GM12872 (cell line): ENCODE data around the gene KDM2A.

Experiments used
- TF ChIP-seq, protein P1 (sequence below): IDR thresholded peaks from 3 replicates; pipeline ENCODE4 v1.5.1; 2011; ENCODE audit warnings: low read depth, mild to moderate bottlenecking, low read length, moderate library complexity; ENCODE audit not compliant: insufficient read depth

KDM2A gene

DNA sequence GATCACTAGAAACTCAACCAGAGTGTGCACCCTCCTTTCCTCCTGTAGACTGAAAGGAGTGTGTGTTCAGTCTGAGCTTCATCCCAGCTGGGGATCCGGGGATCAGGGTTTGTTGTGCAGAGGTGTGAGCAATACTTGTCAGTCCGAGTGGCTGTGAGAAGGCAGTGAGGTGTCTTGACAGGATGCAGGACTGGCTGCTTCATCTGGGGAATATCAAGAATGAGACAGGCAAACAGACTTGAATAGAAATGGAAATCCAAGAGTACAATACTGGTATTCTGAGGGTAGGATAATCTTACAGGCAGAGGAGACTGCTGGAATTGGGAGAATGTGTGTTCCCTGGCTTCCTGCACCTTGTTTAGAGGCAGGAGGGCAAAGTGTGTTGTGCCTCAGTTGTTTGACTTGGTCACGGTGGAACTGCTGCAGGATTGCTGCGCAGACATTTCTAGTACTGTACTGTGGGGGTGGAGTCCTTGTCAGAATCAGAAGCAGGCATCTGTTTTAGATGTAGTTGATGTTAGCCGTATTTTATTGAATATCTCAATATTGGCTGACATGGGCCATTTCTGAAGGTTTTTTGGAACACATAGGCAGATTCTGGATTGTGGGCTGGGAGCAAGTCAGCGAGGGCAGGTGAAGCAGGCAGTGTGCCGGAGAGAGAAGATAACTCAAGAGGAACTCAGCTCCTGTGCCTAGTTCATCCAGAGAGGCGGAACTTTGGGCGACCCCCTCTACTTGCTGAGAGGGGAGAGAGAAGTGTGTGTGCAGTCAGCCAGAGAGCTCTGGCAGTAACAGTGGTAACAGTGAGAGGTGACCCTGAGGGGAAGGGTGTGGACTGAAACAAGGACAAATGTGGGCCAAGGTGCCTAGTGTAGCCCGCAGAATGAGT lies 120.1 kb downstream of the KDM2A start:
- TF ChIP-seq, protein P1, sequence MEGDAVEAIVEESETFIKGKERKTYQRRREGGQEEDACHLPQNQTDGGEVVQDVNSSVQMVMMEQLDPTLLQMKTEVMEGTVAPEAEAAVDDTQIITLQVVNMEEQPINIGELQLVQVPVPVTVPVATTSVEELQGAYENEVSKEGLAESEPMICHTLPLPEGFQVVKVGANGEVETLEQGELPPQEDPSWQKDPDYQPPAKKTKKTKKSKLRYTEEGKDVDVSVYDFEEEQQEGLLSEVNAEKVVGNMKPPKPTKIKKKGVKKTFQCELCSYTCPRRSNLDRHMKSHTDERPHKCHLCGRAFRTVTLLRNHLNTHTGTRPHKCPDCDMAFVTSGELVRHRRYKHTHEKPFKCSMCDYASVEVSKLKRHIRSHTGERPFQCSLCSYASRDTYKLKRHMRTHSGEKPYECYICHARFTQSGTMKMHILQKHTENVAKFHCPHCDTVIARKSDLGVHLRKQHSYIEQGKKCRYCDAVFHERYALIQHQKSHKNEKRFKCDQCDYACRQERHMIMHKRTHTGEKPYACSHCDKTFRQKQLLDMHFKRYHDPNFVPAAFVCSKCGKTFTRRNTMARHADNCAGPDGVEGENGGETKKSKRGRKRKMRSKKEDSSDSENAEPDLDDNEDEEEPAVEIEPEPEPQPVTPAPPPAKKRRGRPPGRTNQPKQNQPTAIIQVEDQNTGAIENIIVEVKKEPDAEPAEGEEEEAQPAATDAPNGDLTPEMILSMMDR: no peak

DNA sequence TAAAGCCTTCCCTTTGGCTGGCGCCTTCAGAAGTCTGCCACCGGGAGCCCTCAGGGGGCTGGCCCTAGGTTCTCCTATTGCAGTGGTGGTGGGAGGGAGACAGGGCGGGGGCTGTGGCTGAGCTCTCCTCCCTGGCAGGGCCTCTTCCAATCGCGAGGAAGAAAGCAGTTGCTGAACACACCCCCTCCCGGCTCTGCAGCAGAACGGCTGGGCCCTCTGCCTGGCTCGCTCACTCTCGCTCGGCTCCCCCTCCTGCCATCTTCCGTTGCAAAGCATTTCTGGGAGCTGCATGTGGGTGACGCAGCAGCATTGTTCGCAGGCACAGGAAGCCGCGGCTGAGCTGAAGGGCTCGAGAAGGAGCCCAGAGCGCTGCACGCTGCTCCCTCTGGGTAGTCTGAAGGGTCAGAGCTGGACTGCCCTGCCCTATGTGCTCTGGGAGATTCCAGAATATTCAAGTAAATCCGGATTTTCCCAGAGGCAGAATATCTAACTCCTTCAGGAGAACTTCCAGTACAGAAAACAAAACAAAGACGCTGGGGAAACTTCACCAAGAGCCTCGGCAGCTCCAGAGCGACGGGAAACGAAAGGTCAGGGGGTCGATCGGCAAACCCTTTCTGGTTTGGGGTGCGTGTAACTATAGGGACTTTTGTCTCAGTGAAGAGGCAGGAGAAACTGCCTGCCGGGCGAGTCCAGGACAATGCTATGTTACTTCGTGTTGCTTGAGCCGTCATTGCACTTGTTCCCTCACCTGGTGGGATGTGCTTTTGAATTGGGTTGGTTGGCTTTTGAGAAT lies 120.9 kb downstream of the KDM2A start:
- TF ChIP-seq, protein P1: no peak

DNA sequence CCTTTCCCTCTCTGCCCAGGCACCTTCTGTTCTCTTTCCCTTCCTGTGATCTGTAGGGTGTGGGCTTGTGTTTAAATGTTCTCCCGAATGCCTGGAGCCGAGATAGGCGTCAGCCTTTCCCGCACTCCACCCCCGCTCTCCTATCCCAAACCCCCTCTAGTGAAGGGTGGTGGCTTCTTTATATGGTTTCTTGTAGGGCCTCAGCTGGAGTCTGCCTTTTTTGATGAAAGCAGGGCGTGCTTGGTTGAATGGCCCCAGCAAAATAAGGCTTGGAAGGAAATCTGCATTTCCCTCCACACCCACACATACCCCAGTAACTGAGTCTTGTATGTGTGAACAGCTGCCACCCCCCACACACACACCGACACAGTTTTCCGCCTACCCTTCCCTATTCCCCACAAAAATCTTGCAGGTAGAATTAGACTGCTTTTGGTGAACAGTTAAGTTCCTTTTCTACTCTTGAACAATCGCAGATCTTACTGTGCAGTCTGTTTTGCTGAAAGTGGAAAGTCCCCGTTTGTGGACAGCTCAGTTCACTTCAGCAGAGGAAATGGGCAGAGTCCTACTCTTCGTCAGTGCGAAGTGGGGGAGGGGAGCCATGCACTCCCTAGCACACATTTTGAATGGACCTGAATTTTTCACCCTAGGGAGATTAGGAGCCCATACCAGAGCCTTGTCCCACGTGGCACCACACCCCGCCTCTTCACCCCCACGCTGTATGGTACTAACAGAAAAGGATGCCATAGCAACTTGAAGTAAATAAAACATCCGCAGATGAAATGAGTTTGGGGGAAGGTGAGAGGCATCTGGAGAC lies 121.7 kb downstream of the KDM2A start:
- TF ChIP-seq, protein P1: no peak

DNA sequence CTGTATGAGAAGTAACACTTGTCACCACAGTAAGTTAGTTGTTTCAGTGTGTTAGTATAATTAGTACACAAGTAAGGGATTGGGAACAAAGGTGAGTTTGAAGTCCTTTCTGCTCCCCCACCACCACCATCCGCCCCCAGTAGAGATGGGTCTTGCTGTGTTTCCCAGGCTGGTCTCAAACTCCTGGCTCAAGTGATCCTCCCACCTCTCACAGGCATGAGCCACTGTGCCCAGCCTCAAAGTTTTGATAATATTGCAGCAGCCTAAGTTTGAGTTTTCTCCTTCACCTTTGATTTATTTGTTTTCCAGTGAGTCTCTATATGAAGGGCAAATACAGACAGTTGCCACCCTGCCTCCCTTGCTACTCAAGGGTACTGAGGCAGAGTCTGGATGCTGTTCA lies 123.5 kb downstream of the KDM2A start:
- TF ChIP-seq, protein P1: no peak

DNA sequence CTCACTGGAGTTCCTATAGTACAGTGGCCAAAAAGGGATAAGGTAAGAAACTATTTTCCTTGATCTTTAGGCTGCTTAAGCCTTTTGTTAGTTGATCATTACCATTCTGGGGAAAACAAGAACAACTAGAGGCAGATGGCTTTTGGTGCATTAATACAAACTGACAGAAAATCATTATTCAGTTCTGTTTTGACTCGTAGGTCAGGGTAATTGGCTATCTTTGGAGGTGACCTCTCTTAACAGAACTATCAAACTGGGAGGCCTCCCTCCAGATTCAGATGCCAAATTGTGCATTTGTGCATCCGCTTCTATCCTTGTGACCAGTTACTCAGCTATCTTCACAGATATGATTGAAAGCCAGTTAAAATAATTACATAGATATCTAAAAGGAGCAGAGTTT lies 124.0 kb downstream of the KDM2A start:
- TF ChIP-seq, protein P1: no peak

DNA sequence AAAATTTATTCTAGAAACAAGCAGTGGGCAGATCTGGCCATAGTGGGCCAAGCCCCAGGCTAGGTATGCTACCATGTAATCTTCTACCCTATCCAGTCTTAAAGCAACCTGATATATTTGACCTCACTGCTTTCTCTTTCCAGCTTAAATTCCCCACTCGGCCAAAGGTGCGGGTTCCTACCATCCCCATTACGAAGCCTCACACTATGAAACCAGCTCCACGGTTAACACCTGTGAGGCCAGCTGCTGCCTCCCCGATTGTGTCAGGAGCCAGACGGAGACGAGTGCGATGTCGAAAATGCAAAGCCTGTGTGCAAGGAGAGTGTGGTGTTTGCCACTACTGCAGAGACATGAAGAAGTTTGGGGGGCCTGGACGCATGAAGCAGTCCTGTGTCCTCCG lies 126.0 kb downstream of the KDM2A start:
- TF ChIP-seq, protein P1: no peak
